K562 (cell line): ENCODE data around the gene ERMARD. TPM values are rescaled to one million over a fixed set of nuclear protein-coding genes. Genes with fewer than 3 reads are reported as not detected.

ENCODE experiments used
- ATF7 ChIP-seq: fragments of 450-650 bp; IDR thresholded peaks from 2 replicates; pipeline ENCODE4 v1.7.1; 2014; ENCODE audit warnings: mild to moderate bottlenecking, moderate library complexity
- CBX1 ChIP-seq: sonication (generic); IDR thresholded peaks from 2 replicates; pipeline ENCODE4 v1.6.1; 2016; ENCODE audit warnings: antibody characterized with exemption, low read depth, mild to moderate bottlenecking
- CHD7 ChIP-seq: fragments of 200-600 bp; sonication (generic); IDR thresholded peaks from one replicate; pipeline ENCODE4 v1.6.1; 2012; ENCODE audit warnings: mild to moderate bottlenecking, low read depth, low read length, inconsistent platforms
- ESRRB ChIP-seq: fragments of 250-450 bp; sonication (Bioruptor Pico); IDR thresholded peaks from 2 replicates; pipeline ENCODE4 v1.5.0; 2020; ENCODE audit warnings: mild to moderate bottlenecking, moderate library complexity, borderline replicate concordance
- KDM2B ChIP-seq: fragments of 250-450 bp; sonication (Bioruptor Pico); IDR thresholded peaks from 2 replicates; pipeline ENCODE4 v1.8.0; 2021; ENCODE audit warnings: mild to moderate bottlenecking, moderate library complexity
- PHF8 ChIP-seq: fragments of 200-600 bp; sonication (generic); IDR thresholded peaks from 2 replicates; pipeline ENCODE4 v1.6.1; 2012; ENCODE audit warnings: mixed run types, mild to moderate bottlenecking, inconsistent platforms, low read length, moderate library complexity, borderline replicate concordance
- RBFOX2 ChIP-seq: fragments of 200-400 bp; formaldehyde crosslinking; IDR thresholded peaks from 2 replicates; pipeline ENCODE4 v1.6.1; 2017; ENCODE audit warnings: low read depth, mild to moderate bottlenecking, low read length, moderate library complexity
- polyA plus RNA-seq, 8 experiments: library from polyadenylated mRNA; depleted of rRNA in 4 of 8; stranded (reverse) in 5 of 8; unstranded in 3 of 8; fragments of >200 nt; fragmentation: Nextera tagmentation in 2 of 8; fragmentation: Illumina TruSeq in 1 of 8; extraction: Ambion mirVana in 2 of 8; extraction: Trizol in 1 of 8; gene quantifications; 2 replicates each; pipeline versions ENCODE4 v1.2.1 to v1.2.3, GENCODE V29; 2011 to 2014; ENCODE audit warnings: inconsistent platforms in 1 of 8, missing spikeins in 1 of 8
- total RNA-seq, 7 experiments: library from RNA; depleted of rRNA in 6 of 7; stranded (reverse); fragments of >200 nt in 6 of 7; fragmentation: Illumina TruSeq in 2 of 7; extraction: Trizol in 2 of 7; gene quantifications; 2 replicates each; pipeline versions ENCODE4 v1.2.1 to v1.2.3, GENCODE V29; 2011 to 2021; ENCODE audit warnings: low replicate concordance in 1 of 7

Gene ERMARD
- total and polyA plus RNA-seq, 9 of the 15 experiments (the other 6 are each of a cell fraction or from before 2014, with no cell fraction given), result 14.5 to 68.6 (median 27.7) TPM

- TF ChIP-seq CHD7 (peak; percentile 0), KDM2B (CRISPR knock-in tag) (0 out of 2 replicates have a peak, but pooled peaks have one; percentile 18), RBFOX2 (peak; percentile 62), CBX1 (0 out of 2 replicates have a peak, but pooled peaks have one; percentile 49), PHF8 (peak; percentile 57; the same call in 1 of the 2 replicates), ATF7 (peak; percentile 48; the same call in 1 of the 2 replicates), ESRRB (CRISPR knock-in tag) (no peak)
Measured at GRCh38 chr6:169723200-169723909, 28.1 kb upstream of the ERMARD start (continued).
